HUDEP-2 (cell line): ENCODE data around the gene RHOJ.
"Not testable (repeated sequence)": the region's sequence is repeated elsewhere in the genome, so short reads cannot be mapped to it uniquely, and the experiment has no call there.

Experiments
- DNase-seq, 76 experiments: peaks; one replicate each; lab custom pipeline; 2025; ENCODE audit not compliant: unreplicated experiment in 76 of 76; lab: John Stamatoyannopoulos, UW

RHOJ gene

GRCh38 chr14:63262446-63262845 lies 58.2 kb downstream of the RHOJ start:
- no peak for DNase-seq

- DNase-seq, result no peak
Observed at GRCh38 chr14:63266106-63266505, 61.9 kb downstream of the RHOJ start.

GRCh38 chr14:63267171-63267570 lies 62.9 kb downstream of the RHOJ start:
- no peak for DNase-seq

GRCh38 chr14:63268771-63269170 lies 64.5 kb downstream of the RHOJ start:
- no peak for DNase-seq

- DNase-seq, result no peak
Observed at GRCh38 chr14:63269561-63270225, 65.5 kb downstream of the RHOJ start.

- DNase-seq, result no peak
Observed at GRCh38 chr14:63273129-63273528, 68.9 kb downstream of the RHOJ start.

- no peak for DNase-seq
Observed at GRCh38 chr14:63273717-63274655, 69.7 kb downstream of the RHOJ start.

- DNase-seq, result no peak
Observed at GRCh38 chr14:63275611-63276010, 71.4 kb downstream of the RHOJ start.

GRCh38 chr14:63276016-63276415 lies 71.8 kb downstream of the RHOJ start:
- DNase-seq, result no peak

GRCh38 chr14:63276492-63277342 lies 72.5 kb downstream of the RHOJ start:
- DNase-seq, result peak in 17 of 76 experiments; percentile 2 to 45 (median 9)

- DNase-seq, result no peak
Observed at GRCh38 chr14:63277591-63278183, 73.4 kb downstream of the RHOJ start.

GRCh38 chr14:63279933-63280332 lies 75.7 kb downstream of the RHOJ start:
- DNase-seq, result not testable (repeated sequence)

GRCh38 chr14:63282997-63283883 lies 79.0 kb downstream of the RHOJ start:
- DNase-seq, result no peak

- no peak for DNase-seq
Observed at GRCh38 chr14:63283884-63284248, 79.6 kb downstream of the RHOJ start.

- DNase-seq, result no peak
Observed at GRCh38 chr14:63286071-63286470, 81.8 kb downstream of the RHOJ start.

GRCh38 chr14:63287666-63288483 lies 83.6 kb downstream of the RHOJ start:
- no peak for DNase-seq

- DNase-seq, result no peak
Observed at GRCh38 chr14:63288853-63289252, 84.6 kb downstream of the RHOJ start.

GRCh38 chr14:63290741-63291430 lies 86.6 kb downstream of the RHOJ start:
- no peak for DNase-seq
